ENCODE data around the gene ARHGEF7.

The ARHGEF7 gene

DNA sequence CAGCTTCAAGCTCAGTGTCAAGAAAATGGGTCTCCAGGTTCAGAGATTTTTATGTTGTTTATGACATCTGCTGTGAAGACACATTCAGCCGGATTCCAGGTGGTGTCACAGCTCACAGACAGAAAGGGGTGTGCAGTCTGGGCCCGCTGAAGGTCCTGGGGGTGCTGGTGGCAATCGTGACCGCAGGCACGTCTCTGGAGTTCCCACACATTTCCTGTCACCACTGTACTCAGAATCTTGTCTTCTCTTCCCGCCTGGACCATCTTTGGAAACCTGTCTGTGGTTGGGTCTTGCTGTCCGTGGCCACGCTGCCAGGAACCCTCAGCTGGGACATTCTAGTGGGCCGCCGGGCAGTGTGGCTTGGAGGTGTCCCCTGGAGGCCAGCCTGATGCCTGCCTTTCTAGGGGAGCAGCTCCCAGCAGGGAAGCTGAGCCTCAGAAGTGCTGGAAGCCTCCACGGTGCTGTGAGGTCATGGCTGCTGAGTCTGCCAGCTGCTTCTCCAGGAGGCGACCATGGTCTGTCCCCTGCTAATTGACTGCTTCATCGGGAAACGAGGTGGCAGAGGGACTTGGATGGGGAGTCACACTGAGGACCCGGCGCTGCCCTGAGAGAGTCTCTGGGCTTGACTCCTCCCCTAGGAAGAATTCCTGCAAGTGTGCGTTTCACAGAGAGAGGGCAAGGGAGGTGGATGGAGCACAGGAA, 209.0 kb downstream of the ARHGEF7 start:
- DNase-seq (ENCODE audit: extremely low read depth, insufficient read length): no peak
- TF ChIP-seq, protein P1, sequence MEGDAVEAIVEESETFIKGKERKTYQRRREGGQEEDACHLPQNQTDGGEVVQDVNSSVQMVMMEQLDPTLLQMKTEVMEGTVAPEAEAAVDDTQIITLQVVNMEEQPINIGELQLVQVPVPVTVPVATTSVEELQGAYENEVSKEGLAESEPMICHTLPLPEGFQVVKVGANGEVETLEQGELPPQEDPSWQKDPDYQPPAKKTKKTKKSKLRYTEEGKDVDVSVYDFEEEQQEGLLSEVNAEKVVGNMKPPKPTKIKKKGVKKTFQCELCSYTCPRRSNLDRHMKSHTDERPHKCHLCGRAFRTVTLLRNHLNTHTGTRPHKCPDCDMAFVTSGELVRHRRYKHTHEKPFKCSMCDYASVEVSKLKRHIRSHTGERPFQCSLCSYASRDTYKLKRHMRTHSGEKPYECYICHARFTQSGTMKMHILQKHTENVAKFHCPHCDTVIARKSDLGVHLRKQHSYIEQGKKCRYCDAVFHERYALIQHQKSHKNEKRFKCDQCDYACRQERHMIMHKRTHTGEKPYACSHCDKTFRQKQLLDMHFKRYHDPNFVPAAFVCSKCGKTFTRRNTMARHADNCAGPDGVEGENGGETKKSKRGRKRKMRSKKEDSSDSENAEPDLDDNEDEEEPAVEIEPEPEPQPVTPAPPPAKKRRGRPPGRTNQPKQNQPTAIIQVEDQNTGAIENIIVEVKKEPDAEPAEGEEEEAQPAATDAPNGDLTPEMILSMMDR (IDR thresholded peaks at IDR 0.05; ENCODE audit: insufficient read depth, low read length, poor library complexity, severe bottlenecking): no peak
- Histone ChIP-seq H3K4me3 (replicated peaks; ENCODE audit: low read depth, low read length) (no peak overlapping the region), H3K27me3 (replicated peaks; ENCODE audit: control insufficient read depth, insufficient read depth, low read length) (no peaks in the 10 kb centered on the region), H3K36me3 (ENCODE audit: control insufficient read depth, insufficient read depth, low read length) (no peaks in the 10 kb centered on the region)

- TF ChIP-seq, protein P1 (IDR thresholded peaks at IDR 0.05; ENCODE audit: insufficient read depth, low read length, poor library complexity, severe bottlenecking): no peak
- H3K27me3 ChIP-seq (replicated peaks; ENCODE audit: control insufficient read depth, insufficient read depth, low read length): no peaks in the 10 kb centered on the region
- DNase-seq (ENCODE audit: extremely low read depth, insufficient read length): no peak
These were observed 209.6 kb downstream of the ARHGEF7 start for GRCh38 chr13:111324736-111325135.

DNA sequence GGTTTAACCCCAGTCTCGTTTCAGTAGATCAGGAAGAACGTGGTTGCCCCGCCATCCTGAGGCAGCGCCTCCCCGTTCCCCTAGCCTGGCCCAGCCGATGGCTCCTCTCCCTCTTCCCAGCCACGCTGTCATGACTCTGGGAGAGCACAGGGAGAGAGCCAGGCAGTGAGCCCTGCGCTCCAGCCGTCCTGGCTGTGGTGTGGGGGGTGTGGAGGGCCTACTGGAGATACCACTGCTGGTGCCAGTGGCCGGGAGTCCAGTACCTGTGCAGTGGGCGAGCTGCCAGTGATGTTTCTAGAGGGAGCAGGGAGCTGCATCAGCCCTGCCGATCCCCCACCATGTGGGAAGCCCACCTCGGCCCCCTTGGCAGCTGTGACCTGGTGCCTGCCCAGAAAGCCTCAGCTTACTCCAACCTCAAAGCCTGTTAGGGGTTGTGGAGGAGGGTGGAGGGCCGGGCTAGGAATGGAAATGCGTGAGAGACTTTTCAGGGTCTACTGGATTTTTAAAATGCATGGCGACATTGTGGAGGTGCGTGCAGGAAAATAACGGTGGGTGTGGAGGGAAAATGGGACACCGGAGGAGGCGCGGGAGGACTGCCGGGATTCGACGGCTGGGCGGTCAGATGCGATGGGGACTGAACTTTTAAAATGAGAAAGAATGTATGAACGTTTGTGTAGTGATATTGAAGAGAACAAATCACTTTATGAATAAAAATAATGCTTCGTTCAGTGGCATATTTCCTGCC, 210.2 kb downstream of the ARHGEF7 start:
- Histone ChIP-seq H3K27me3 (replicated peaks; ENCODE audit: control insufficient read depth, insufficient read depth, low read length) (no peaks in the 10 kb centered on the region), H3K36me3 (ENCODE audit: control insufficient read depth, insufficient read depth, low read length) (no peaks in the 10 kb centered on the region), H3K4me3 (replicated peaks; ENCODE audit: low read depth, low read length) (no peak overlapping the region)
- no peak for DNase-seq (ENCODE audit: extremely low read depth, insufficient read length)
- TF ChIP-seq, protein P1 (IDR thresholded peaks at IDR 0.05; ENCODE audit: insufficient read depth, low read length, poor library complexity, severe bottlenecking): no peak

More at GRCh38 chr13:111324736-111325135, 209.6 kb downstream of the ARHGEF7 start:
- H3K36me3 ChIP-seq (ENCODE audit: control insufficient read depth, insufficient read depth, low read length): no peaks in the 10 kb centered on the region
- no peak overlapping the region for H3K4me3 ChIP-seq (replicated peaks; ENCODE audit: low read depth, low read length)

DNA sequence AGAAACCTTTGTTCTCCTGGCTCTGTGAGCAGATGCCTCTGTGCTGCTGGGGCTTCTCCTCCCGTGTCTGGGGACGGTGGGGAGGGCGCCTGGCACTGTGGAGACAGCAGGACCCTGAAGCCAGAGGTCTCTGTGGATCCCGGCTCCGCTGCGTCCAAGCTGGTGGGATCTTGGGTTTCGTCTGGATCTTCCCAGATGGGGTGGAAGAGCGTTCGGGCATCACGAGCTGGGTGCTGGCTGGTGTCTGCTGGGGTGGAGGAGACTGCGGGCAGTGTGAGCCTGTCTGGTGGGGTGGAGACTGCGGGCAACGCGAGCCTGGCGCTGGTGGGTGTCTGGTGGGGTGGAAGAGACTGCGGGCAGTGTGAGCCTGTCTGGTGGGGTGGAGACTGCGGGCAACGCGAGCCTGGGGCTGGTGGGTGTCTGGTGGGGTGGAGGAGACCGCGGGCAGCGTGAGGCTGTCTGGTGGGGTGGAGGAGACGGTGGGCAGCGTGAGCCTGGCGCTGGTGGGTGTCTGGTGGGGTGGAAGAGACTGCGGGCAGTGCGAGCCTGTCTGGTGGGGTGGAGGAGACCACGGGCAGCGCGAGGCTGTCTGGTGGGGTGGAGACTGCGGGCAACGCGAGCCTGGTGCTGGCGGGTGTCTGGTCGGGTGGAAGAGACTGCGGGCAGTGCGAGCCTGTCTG, 211.0 kb downstream of the ARHGEF7 start:
- H3K4me3 ChIP-seq (replicated peaks; ENCODE audit: low read depth, low read length): no peak overlapping the region
- TF ChIP-seq, protein P1 (IDR thresholded peaks at IDR 0.05; ENCODE audit: insufficient read depth, low read length, poor library complexity, severe bottlenecking): no peak

GRCh38 chr13:111326621-111326965, 211.5 kb downstream of the ARHGEF7 start:
- Histone ChIP-seq H3K27me3 (replicated peaks; ENCODE audit: control insufficient read depth, insufficient read depth, low read length) (no peaks in the 10 kb centered on the region), H3K4me3 (replicated peaks; ENCODE audit: low read depth, low read length) (no peak overlapping the region), H3K36me3 (ENCODE audit: control insufficient read depth, insufficient read depth, low read length) (no peaks in the 10 kb centered on the region)
- no peak for DNase-seq (ENCODE audit: extremely low read depth, insufficient read length)
- TF ChIP-seq, protein P1 (IDR thresholded peaks at IDR 0.05; ENCODE audit: insufficient read depth, low read length, poor library complexity, severe bottlenecking): no peak

More for the DNA sequence above, 211.0 kb downstream of the ARHGEF7 start:
- Histone ChIP-seq H3K27me3 (replicated peaks; ENCODE audit: control insufficient read depth, insufficient read depth, low read length) (no peaks in the 10 kb centered on the region), H3K36me3 (ENCODE audit: control insufficient read depth, insufficient read depth, low read length) (no peaks in the 10 kb centered on the region)
- no peak for DNase-seq (ENCODE audit: extremely low read depth, insufficient read length)

Measured in GM06990 (cell line).